Activated CD4-positive, alpha-beta T cell treated with anti-CD3 and anti-CD28 coated beads, Interleukin-2, amount 50 U/mL, for 48 hours (primary cell): ENCODE results near the gene SERPINF2.
"Not testable (repeated sequence)": the region's sequence is repeated elsewhere in the genome, so short reads cannot be mapped to it uniquely, and the experiment has no call there.

Experiments
- DNase-seq, 2 experiments: peaks; one replicate each; pipeline ENCODE4 v3.0.0-alpha.2; 2020

Gene SERPINF2

DNA sequence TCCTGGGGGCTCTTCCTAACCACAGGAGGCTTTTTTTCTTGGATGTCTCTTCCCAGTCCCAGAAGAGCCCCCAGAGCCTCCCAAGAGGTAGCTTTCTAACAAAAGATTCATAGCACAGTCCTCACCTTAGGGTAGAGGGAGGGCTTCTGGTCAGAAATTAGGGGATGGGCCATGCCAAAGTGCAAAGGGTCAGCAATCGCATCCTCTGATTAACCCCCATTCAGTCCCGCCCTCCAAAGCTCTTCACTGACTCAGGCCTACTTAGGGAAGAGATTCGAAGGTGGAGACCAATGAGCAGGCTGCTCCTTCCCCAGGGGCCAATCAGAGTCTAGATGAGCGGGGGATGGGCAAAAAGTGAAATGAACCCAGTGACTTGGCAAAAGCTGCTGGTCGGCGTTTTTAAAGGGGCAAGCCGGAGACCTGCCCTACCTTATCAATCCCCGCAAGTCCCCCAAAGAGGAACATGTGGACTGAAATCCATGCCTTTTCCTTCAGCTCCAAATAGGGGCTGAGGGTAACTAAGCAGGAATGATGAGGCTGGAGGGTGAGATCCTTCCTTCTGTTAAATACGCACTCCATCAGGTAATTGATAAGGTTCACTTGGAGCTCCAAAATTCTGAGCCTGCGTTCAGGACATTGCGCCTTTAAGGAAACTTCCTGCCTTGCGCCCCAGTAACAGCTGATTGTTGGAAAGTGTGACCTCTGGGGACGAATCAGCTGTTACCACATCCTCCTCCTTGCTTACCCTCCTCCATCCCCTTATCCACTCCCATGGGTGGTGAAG lies 25.6 kb upstream of the SERPINF2 start:
- peak; percentile 83 to 90 for DNase-seq

DNA sequence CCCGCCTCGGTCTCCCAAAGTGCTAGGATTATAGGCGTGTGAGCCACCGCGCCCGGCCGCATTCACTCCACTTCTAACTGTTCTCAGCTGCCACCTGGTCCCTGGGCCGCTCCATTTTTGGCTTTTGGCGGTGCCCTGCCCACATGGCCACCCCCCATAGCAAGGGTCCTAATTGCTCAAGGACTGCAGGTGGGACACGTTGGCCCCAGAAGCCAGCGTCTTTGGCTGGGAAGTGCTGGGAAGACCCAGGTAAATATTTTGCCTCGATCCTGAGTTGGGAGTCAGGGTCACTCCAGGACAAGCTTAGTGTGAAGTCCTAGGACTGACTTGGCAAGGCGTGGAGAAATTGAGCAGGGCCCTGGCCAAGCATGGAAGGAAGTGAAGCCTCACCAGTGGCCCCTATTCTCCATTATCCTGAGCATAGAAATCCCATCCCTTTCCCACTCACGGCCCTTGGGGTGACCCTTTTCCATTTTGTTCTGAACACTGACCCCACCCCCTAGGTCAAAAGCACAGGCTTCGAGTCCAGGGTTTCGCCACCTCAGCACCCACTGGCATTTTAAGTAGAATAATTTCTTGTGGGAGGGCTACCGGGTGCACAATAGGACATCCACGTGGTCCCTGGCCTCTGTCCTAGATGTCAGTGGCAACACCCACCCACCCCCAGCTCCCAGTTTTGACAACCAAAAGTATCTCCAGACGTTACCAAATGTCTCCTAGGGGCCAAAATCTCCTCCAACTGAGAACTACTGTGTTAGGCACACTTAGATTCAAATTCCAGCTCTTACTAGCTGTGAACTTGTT lies 24.1 kb upstream of the SERPINF2 start:
- no peak for DNase-seq

DNA sequence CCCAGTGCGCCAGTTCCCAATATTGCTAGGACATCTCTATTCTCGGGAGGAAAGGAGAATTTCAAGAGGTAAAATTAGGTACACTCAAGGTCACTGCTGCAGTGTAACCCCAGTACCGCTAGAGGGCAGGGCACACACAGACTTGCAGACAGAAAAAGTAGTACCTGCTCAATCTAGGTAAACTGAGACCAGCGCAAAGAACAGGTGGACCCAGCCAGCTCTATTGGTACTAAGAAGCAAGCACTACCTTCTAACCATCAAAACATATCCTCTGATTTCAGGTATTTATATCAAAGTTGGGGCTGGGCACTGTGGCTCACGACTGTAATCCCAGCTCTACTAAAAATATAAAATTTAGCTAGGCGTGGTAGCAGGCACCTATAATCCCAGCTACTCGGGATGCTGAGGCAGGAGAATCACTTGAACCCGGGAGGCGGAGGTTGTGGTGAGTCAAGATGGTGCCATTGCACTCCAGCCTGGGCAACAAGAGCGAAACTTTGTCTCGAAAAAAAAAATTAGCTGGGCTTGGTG lies 21.8 kb upstream of the SERPINF2 start:
- DNase-seq: peak; percentile 79 to 83

DNA sequence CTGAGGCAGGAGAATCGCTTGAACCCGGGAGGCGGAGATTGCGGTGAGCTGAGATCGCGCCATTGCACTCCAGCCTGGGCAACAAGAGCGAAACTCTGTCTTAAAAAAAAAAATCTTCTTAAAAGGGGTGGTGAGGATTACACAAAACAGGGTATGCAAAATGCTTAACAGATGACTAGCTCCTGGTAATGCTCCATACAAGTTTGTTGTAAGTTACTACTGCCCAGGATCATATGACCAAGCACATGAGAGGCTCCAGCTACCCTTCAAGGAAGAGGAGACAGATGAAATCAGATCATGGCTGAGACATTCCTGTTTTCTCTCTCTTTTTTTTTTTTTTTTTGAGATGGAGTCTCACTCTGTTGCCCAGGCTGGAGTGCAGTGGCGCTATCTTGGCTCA lies 20.6 kb upstream of the SERPINF2 start:
- DNase-seq: not testable (repeated sequence)

DNA sequence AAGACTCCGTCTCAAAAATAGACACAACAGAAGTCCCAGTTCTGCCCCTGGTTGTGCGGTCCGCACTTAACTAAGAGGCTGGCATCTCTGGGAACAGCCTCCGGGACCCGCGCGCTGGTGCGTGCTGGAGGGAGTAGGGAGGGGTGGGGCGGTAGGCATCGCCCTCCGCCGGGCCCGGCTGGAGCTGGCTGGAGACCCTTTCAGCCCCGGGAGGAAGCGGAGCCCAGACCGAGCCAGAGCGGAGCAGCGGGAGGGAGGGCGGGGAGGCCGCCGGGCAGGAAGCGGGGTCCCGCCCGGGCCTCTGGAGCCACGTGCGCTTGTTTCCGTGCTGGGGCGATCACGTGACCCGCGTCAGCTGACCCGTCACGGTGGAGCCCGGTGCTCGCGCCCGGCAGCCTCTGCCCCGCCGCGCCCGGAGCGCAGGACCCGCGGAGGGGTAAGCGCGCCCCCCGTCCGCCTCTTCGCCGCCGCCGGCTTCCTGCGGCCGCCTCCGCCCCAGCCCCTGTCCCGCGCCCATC lies 18.3 kb upstream of the SERPINF2 start, which contains the start of gene WDR81:
Gene WDR81 (plus strand): TSS at position 354 of the 518 bp plus-strand sequence. CDS start 256 bp downstream, outside the sequence.
- DNase-seq: peak; percentile 87 to 89

DNA sequence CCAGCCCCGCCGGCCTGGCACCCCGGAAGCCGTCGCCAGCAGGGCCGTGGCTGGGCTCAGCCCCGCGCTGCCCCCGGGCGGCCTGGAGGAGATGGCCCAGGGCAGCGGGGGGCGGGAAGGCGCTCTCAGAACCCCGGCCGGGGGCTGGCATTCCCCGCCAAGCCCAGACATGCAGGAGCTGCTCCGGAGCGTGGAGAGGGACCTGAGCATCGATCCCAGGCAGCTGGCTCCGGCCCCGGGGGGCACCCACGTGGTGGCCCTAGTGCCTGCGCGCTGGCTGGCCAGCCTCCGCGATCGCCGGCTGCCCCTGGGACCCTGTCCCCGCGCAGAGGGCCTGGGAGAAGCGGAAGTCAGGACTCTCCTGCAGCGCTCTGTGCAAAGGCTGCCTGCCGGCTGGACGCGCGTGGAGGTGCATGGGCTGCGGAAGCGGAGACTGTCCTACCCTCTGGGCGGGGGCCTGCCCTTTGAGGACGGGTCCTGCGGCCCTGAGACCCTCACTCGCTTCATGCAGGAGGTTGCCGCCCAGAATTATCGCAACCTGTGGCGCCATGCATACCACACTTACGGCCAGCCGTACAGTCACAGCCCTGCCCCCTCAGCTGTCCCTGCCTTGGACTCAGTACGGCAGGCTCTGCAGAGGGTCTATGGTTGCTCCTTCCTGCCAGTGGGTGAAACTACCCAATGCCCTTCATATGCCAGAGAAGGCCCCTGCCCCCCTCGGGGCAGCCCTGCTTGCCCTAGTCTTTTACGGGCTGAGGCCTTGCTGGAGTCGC lies 17.6 kb upstream of the SERPINF2 start:
- peak in 1 of 2 experiments; percentile 36 for DNase-seq

DNA sequence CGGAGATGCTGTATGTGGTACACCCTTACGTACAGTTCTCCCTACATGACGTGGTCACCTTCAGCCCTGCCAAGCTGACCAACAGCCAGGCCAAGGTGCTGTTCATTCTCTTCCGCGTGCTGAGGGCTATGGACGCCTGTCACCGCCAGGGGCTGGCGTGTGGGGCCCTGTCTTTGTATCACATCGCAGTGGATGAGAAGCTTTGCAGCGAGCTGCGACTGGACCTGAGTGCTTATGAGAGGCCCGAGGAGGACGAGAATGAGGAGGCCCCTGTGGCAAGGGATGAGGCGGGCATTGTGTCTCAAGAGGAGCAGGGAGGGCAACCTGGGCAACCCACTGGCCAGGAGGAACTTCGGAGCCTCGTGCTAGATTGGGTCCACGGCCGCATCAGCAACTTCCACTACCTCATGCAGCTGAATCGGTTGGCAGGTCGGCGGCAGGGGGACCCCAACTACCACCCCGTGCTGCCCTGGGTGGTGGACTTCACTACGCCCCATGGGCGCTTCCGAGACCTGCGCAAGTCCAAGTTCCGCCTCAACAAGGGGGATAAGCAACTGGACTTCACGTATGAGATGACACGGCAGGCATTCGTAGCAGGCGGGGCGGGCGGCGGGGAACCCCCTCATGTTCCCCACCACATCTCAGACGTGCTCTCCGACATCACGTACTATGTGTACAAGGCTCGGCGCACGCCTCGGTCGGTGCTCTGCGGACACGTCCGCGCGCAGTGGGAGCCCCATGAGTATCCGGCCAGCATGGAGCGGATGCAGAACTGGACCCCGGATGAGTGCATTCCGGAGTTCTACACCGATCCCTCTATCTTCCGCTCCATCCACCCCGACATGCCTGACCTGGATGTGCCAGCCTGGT lies 16.8 kb upstream of the SERPINF2 start:
- no peak for DNase-seq

DNA sequence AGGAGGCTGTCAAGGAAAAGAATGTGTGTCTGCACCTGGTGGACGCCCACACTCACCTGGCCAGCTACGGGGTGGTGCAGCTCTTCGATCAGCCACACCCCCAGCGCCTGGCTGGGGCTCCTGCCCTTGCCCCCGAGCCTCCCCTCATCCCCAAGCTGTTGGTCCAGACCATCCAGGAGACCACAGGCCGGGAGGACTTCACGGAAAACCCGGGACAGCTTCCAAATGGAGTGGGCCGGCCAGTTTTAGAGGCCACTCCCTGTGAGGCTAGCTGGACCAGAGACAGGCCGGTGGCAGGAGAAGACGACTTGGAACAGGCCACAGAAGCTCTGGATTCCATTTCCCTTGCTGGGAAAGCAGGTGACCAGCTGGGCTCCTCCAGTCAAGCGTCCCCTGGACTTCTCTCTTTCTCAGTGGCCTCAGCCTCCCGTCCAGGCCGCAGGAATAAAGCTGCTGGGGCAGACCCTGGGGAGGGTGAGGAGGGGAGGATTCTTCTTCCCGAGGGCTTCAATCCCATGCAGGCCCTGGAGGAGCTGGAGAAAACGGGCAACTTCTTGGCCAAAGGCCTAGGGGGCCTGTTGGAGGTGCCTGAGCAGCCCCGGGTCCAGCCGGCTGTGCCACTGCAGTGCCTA lies 15.9 kb upstream of the SERPINF2 start:
- DNase-seq: no peak

DNA sequence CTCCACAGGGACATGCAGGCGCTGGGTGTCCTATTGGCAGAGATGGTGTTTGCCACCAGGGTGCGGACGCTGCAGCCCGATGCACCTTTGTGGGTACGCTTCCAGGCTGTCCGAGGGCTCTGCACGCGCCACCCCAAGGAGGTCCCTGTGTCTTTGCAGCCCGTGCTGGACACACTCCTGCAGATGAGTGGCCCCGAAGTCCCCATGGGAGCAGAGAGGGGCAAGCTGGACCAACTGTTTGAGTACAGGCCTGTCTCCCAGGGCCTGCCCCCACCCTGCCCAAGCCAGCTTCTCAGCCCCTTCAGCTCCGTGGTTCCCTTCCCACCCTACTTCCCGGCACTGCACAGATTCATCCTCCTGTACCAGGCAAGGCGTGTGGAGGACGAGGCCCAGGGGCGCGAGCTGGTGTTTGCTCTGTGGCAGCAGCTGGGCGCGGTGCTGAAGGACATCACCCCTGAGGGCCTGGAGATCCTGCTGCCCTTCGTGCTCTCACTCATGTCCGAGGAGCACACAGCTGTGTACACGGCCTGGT lies 15.3 kb upstream of the SERPINF2 start:
- DNase-seq: no peak

DNA sequence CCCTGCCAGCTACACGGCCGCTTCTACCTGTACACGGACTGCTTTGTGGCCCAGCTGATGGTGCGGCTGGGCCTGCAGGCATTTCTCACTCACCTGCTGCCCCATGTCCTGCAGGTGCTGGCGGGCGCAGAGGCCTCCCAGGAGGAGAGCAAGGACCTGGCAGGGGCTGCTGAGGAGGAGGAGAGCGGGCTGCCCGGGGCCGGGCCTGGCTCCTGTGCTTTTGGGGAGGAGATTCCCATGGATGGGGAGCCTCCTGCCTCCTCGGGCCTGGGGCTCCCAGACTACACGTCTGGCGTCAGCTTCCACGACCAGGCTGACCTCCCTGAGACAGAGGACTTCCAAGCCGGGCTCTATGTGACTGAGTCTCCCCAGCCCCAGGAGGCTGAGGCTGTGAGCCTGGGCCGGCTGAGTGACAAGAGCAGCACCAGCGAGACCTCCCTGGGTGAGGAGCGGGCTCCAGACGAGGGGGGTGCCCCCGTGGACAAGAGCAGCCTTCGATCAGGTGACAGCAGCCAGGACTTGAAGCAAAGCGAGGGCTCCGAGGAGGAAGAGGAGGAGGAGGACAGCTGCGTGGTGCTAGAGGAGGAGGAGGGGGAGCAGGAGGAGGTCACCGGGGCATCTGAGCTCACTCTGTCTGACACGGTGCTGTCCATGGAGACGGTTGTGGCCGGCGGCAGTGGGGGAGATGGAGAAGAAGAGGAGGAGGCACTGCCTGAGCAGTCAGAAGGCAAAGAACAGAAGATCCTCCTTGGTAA lies 14.6 kb upstream of the SERPINF2 start:
- DNase-seq: no peak

DNA sequence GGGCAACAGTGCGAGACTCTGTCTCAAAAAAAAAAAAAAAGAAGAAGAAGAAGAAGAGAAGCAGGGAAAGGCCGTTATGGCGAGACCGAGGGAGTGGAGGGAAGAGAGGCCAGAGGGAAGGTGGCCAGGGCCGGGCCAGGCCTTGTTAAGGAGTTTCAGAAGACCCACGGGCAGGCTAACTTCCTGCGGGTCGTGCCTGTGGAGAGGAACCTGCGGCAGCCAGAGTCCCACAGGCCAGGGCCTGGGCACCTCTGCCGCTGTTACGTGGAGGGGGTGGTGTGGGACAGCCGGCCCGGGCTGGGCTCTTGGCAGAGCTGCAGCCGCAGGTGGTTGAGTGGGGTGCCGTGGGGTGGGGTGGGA lies 12.7 kb upstream of the SERPINF2 start:
- DNase-seq: no peak

DNA sequence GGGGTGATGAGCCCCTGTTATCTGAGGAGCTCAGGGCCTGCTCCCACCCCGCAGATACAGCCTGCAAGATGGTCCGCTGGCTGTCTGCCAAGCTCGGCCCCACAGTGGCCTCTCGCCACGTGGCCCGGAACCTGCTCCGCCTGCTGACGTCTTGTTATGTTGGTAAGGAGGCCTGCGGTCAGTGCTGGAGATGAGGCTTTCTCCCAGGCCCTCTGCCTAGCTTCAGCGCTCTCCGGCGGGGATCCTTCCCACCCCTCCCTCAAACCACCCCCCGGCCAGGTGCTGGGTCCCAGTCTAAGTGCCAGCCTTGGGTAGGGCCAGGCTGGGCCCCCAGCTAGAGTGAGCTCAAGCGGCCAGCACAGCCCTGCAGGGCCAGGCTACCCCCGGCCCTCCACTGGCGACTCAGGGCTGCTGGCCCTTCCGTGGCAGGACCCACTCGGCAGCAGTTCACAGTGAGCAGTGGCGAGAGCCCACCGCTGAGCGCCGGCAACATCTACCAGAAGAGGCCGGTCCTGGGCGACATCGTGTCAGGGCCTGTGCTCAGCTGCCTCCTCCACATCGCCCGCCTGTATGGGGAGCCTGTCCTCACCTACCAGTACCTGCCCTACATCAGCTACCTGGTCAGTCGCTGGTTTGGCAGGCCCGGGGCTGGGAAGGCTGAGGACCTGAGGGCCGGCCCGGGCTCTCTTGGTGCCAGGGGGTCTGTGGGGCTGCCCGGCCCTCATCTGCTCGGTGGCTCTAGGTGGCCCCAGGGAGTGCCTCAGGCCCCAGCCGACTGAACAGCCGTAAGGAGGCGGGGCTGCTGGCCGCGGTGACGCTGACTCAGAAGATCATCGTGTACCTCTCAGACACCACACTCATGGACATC lies 12.1 kb upstream of the SERPINF2 start:
- DNase-seq: no peak

DNA sequence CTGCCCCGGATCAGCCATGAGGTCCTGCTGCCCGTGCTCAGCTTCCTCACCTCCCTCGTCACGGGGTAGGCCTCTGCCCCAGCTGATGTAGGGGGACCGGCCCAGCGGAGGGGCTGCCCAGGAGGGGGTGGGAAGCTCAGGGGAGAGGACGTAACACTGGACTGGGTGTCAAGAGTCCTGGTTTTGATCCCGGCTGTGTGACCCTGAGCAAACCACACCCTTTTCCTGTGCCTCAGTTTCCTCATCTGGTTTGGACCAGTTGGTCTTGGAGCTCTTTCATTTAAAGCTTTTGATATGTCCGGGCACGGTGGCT lies 11.5 kb upstream of the SERPINF2 start:
- no peak for DNase-seq

DNA sequence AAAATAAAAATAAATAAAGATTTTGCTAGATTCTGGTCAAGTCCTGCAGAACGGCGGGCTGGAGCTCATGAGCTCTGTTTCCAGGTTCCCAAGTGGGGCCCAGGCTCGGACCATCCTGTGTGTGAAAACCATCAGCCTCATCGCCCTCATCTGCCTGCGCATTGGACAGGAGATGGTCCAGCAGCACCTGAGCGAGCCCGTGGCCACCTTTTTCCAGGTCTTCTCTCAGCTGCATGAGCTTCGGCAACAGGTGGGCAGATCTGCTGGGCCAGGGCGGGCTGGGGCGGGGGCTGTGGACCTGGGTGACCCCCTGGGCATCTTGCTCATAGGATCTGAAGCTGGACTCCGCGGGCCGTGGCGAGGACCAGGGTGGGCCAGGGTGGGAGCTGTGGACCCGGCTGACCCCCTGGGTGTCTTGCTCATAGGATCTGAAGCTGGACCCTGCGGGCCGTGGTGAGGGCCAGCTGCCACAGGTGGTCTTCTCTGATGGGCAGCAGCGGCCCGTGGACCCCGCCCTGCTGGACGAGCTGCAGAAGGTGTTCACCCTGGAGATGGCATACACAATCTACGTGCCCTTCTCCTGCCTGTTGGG lies 10.3 kb upstream of the SERPINF2 start:
- no peak for DNase-seq

DNA sequence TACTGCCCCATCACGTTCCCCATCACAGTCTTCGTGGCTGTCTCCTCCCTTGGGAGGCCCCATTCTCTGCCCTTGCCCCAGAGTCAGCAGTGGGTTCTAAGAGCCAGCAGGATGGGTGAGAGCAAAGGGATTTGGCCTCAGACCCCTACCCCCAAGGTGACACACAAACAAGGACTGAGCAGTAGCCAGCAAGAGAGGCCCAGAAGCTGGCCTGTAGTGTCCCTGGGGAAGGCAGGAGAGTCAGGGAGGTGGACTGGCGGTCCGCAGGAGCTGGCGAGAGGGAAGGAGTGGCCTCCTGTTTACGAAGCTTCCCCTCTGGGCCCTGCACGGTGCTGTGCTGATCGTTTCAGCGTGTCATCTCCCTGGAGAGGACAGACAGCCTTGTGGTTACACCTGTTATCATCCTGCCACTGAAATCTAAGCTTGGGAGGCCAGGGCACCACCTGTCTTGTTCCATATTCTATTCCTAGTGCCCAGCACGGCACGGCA lies 9.8 kb upstream of the SERPINF2 start:
- no peak for DNase-seq

DNA sequence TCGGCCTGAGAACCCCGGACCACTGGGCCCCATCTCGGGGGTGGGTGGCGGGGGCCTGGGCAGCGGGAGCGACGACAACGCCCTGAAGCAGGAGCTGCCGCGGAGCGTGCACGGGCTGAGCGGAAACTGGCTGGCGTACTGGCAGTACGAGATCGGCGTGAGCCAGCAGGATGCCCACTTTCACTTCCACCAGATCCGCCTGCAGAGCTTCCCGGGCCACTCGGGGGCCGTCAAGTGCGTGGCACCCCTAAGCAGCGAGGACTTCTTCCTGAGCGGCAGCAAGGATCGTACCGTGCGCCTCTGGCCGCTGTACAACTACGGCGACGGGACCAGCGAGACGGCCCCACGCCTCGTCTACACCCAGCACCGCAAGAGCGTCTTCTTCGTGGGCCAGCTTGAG lies 8.9 kb upstream of the SERPINF2 start:
- DNase-seq: no peak

DNA sequence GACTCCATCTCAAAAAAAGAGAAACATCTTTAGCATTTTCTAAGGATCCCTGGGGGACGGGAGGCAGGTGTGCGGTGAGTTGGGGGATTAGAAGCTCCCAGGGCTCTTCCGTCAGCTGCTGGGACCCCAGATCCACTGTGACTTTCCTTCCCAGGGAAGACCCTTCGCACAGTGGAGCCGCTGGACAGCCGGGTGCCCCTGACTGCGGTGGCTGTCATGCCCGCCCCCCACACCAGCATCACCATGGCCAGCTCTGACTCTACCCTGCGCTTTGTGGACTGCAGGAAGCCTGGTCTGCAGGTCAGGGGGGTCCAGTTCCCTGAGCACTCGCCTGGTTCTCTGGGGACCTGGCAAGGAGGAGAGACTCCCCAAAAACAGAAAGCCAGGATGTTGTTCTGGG lies 7.3 kb upstream of the SERPINF2 start:
- no peak for DNase-seq

DNA sequence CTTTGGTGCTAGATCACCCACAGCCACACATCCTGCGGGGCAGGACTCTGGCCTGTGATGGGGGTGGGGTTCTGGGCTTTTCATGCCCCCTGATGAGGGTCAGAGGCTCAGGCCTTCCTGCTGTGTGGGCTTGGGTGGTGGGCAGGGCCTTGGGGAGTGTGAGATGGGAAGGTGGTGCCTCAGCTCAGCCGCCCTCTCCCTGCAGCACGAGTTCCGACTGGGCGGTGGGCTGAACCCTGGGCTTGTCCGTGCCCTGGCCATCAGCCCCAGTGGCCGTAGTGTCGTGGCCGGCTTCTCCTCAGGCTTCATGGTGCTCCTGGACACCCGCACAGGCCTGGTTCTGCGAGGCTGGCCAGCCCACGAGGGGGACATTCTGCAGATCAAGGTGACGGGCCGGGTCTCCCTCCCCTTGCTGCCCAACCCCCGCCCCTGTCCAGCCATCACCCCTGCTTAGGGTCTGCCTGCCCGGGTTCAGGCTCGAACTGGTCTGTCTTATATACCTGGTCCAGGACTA lies 6.8 kb upstream of the SERPINF2 start:
- no peak for DNase-seq
